HuH-7.5 (cell line): ENCODE results near the gene RABGAP1L.
"Not testable (repeated sequence)": the region's sequence is repeated elsewhere in the genome, so short reads cannot be mapped to it uniquely, and the experiment has no call there.

Experiments used
- DNase-seq: peaks from one replicate; pipeline ENCODE4 v3.0.0; 2011; ENCODE audit warnings: low spot score

The RABGAP1L gene

DNA sequence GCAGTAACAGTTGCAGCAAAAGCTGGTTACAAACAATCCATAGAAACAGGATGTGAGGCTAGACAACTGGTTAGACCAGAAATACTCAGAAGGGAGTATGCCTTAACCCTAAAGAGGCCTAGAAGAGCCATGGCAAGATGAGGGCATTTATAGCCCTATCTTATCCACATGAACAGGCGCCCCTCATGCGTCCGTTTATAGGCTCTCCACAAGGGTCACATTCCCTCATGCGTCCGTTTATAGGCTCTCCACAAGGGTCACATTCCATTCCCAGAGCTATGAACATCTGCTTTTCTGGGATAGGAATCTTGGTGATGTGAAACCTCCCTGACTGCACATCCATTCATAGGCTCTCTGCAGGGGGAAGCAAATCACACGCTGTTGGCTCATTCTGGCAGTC is 416.8 kb downstream of the RABGAP1L start:
- DNase-seq = not testable (repeated sequence)

DNA sequence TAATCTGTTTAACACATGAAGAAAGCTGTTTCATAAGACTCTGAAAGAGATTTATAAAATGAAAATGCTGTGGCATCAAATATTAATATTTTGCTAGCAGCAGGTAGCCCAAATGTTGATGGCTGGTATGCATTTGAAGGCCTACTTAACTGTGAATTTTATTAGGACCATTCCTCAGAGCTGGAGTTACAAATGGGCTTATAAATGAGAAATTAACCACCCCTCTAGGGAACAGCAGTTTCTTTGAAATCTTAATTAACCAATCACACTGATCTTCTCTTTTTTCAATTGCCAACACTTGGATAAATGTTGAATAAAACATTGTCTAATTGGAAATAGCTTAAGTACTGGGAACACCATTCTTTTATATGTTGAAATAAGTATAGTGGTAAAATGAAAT is 418.4 kb downstream of the RABGAP1L start:
- no peak for DNase-seq

DNA sequence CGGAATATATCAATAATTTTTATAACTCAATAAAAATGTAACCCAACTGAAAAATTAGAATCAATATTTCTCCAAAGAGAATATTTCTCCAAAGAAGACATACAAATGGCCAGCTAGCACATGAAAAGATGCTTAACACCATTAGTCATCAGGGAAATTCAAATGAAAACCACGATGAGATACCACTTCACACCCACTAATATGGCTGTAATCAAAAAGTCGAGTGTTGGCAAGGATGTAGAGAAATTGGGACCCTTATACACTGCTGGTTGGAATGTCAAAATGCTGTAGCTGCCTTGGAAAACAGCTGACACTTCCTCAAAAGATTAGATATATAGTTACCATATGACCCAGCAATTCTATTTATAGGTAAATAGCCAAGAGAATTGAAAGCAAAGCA is 421.5 kb downstream of the RABGAP1L start:
- no peak for DNase-seq

DNA sequence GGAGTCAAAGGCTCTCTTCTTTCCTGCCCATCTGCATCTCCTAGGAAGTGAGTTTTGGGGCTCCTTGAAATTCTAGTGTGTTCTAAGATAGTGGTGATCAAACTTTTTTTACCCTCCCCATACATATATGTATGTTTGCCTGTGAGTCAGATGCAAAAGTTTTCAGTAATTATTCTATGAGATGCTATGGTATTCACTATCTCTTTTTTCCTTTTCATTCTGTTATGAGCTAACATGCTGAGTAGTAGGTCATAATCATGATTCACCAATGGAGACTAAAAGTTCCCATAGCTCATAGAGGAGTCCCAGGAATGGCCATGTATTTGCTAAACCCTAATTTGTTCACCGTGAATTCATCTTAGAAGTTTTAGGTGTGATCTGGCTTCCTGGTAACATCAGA is 424.0 kb downstream of the RABGAP1L start:
- no peak for DNase-seq

DNA sequence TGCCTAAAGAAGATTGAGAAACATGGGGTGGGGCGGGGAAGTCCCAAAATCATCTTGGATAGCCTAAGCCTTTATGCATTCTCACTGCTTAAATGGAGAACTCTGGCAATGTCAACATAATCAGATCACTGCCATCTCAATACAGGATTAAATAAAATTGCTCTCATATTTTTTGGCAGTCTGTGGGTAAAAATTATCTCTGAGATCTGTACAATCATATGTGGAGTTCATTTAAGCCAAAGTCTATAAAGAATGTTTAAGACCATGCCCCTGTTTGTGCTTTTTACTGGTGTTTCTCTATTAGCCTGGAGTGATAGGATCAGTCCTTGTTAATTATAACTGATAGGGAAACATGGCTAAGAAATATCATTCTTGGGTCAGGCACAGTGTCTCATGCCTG is 424.8 kb downstream of the RABGAP1L start:
- no peak for DNase-seq

DNA sequence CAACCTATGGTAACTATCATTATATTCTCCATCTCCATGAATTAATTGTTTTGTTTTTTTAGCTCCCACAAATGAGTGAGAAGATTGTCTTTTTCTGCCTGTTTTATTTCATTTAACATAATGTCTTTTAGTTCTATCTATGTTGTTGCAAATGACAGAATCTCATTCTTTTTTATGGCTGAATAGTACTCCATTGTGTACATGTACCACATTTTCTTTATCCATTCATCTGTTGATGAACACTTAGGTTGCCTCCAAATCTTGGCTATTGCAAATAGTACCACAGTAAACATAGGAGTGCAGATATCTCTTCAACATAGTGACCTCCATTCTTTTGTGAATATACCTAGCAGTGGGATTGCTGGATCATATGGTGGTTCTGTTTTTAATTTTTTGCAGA is 429.3 kb downstream of the RABGAP1L start:
- not testable (repeated sequence) for DNase-seq

- no peak for DNase-seq
These were observed 445.9 kb downstream of the RABGAP1L start for GRCh38 chr1:174605198-174605597.

DNA sequence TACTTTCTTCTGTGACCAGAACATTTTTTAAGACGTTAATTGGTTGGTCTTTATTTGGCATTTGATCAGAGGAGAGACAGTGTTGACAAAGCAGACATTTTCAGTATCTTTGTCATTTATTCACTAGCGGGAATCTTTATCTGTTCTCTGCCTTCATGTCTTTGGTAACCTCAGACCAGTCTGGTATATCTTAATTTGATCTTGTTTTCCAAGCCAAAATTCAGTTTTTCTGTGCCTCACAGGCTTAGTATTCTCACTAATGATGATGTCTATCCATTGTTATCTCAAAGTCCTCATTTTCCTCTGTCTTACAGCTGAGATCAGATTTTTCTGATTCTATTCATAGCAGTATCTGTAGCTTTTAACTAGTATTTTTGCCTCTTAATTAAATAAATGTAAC is 447.2 kb downstream of the RABGAP1L start:
- no peak for DNase-seq

GRCh38 chr1:174617905-174618304 is 458.6 kb downstream of the RABGAP1L start:
- not testable (repeated sequence) for DNase-seq

DNA sequence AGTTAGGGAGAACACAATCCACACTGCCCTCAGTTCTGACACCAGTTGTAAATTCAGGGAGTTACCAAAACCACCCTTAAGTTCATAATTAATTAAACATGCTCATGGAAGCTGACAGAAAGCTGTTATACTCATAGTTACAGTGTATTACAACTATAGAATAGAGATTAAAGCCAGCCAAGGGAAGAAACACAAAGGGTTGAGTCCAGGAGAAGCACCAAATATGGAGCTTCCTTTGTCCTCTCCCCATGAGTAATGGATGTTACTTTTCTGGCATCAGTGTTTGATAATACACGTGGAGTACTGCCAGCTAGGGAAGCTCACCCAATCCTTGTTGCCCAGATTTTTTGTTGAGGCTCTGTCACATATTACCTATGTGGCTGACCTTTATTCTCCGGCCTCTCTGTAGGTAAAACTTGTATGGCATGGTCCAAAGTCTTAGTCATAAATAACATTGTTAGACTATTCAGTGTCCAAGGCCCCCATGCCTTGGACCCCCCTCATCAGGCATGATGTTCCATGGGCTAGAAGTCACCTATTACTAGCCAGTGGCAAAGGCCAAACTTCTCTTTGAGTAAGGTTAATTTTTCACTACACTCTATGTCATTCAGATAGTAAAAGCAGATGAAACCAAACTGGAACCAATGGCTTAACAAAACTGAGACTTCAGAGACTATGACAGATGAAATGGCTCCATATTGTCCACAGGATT is 464.2 kb downstream of the RABGAP1L start:
- no peak for DNase-seq

DNA sequence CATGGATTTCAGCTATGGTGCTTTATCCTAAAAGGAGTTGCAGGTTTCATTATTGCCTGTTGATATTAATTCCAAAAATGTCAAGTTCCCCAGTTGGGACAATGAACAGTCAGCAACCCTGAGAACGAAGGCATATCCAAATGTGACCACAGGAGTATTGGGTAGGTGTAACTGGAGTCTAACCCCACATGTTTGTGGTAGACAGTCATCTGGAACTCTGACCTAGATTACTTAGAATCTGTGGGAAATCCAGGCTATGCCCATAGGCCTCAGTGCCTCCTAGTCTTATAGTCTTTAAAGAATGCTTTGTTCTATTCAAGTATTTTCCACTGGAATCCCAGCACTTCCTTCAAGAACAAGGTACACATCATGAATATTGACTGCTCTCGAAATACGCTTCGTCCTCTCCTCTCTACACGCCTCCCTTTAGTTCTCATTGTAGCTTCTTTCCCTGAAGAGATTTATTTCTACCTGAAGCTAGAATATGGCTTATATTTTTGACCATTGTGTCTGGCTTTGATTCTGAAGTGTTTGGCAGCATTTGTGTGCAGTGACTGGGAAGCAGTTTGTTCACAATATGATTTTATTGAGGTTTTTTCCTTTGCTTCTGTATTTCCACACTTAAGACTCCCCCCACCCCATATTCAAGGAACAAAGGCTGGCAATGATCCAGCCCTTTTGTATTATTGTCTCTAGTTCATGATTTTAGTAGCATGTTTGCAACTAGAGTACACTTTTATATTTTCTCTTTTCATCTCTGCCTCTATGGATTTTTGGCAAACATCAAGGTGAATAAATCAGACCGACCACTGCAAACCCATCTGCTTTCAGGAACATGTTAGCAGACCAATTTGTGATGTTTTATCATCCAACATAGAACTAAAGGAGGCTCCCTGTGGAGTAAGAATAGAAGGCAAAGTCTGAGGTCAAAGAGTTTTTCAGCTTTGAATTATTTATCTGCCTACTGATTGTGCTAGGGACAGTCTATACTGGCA is 467.0 kb downstream of the RABGAP1L start:
- no peak for DNase-seq

DNA sequence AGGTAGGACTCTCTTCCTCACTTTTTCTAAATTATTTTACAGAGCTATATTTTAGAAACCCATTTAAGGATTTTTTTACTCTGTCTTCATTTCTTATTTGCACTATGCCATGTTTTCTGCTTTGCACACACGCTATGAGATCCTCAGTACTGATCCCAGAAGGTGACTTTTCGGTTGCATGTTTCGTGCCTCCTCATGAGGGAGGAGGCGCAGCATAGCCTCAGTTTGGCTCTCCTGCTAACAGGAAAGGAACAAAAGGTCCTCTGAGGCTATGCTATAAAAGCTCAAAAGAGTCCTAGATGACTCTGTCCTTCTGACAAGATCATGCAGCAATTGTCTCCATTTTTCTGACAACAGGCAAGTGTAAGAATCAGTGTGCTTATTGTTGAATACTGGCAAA is 478.2 kb downstream of the RABGAP1L start:
- DNase-seq = no peak

- DNase-seq = no peak
These were observed 480.1 kb downstream of the RABGAP1L start for GRCh38 chr1:174639461-174639860.

GRCh38 chr1:174640783-174641182 is 481.5 kb downstream of the RABGAP1L start:
- DNase-seq = no peak

DNA sequence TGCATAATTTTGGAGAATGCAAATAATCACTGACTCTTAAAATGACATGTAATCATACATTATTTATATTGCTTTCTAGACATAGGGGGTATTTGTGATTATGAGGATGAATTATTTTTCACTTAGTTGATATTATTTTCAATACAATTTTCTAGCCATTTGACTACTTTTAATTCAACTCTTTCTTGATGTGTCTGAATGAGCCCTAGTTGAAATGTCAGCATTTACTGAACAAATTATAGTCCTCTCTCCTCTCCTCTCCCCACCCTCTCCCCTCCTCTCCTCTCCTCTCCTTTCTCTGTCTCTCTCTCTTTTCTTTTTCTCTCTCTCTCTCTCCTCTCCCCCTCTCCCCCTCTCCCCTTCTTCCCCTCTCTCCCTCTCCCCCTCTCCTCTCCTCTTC is 483.1 kb downstream of the RABGAP1L start:
- DNase-seq = no peak

DNA sequence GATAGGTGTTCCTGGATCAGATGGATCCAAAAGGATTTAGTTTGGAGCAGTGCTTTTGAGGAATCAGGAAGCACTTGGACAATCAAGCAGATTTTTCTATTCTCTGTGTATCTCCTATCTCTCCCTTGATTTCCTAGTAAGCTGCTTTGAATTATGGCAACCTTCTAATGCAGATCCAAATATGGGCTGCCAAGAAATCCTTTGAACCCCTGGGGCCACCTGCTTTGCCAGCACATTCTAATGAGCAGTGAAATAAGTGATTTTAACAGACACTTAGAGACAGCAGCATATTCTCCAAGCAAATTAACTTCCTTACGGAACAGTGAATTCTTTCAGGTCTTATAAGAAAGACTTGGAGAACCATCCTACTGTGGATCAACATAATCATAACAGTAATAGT is 483.9 kb downstream of the RABGAP1L start:
- no peak for DNase-seq

DNA sequence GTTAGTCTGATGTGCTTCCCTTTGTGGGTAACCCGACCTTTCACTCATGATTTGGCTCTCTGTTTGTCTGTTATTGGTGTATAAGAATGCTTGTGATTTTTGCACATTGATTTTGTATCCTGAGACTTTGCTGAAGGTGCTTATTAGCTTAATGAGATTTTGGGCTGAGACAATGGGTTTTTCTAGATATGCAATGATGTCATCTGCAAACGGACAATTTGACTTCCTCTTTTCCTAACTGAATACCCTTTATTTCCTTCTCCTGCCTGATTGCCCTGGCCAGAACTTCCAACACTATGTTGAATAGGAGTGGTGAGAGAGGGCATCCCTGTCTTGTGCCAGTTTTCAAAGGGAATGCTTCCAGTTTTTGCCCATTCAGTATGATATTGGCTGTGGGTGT is 490.3 kb downstream of the RABGAP1L start:
- not testable (repeated sequence) for DNase-seq

DNA sequence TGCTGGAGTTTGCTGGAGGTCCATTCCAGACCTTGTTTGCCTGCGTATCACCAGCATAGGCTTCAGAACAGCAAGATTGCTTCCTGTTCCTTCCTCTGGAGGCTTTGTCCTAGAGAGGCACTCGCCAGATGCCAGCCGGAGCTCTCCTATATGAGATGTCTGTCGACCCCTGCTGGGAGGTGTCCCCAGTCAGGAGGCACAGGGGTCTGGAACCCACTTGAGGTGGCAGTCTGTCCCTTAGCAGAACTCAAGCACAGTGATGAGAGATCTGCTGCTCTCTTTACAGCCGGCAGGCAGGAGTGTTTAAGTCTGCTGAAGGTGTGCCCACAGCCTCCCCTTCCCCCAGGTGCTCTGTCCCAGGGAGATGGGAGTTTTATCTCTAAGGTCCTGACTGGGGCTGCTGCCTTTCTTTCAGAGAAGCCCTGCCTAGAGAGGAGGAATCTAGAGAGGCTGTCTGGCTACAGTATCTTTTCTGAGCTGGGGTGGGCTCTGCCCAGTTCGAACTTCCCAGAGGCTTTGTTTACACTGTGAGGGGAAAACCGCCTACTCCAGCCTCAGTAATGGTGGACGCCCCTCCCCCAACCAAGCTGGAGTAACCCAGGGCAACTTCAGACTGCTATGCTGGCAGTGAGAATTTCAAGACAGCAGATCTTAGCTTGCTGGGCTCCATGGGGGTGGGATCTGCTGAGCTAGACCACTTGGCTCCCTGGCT is 493.4 kb downstream of the RABGAP1L start:
- no peak for DNase-seq

DNA sequence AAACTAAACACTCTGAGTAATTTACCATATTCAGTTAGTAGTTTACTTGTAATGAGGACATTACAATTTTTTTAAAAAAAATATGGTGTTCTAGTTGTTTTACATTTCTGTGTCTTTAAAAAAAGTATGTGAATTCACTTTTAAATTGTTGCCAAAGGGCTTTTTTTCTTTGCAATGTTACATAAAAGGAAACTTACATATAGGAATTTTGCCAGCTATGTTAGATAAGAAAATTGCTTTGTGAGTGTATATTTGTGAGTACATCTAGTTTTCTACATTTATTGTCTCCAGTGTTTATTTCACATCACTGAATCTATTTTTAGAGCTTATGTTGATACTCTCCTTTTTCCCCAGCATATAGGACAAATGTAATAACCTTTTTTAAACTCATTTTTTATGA is 495.2 kb downstream of the RABGAP1L start:
- DNase-seq = no peak

- DNase-seq = no peak
These were observed 497.2 kb downstream of the RABGAP1L start for GRCh38 chr1:174656409-174657059.

DNA sequence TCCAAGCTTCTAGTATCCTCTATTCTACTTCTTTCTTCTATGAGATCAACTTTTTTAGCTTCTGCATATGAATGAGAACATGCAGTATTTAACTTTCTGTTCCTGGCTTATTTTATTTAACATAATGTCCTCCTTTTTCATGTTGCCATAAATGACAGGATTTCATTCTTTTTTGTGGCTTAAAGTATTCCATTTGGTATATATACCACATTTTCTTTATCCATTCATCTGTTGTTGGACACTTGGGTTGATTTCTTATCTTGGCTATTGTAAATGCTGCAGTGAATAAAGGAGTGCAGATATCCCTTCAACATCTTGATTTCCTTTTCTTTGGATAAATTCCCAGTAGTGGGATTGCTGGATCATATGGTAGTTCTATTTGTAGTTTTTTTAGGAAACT is 498.1 kb downstream of the RABGAP1L start:
- no peak for DNase-seq

DNA sequence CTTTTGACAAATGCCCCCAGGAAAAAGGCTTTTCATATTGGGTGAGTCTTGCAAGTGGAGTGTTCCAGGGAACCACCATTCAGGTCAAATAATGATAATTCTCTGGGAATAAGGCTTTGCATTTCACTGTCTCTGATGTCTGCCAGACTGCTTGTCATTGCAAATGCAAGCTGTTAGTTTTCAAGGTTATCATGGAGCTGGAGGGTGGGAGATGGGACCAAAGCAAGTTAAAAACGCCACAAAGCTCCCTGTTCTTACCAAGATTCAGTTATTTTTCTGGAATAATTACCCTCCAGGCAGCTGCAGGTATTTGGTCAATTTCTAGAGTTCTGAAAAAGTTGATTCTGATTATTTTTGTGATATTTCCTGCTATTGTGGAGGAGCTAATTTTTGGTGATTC is 498.6 kb downstream of the RABGAP1L start:
- DNase-seq = no peak
